Left ventricle myocardium inferior (tissue), 1 donor: Measurements from ENCODE around the gene SMAD7. TPM values are rescaled to one million over a fixed set of nuclear protein-coding genes. Genes with fewer than 3 reads are reported as not detected.

ENCODE experiments used
- DNase-seq: peaks from one replicate; pipeline ENCODE4 v3.0.0-alpha.2; 2020
- H3K27ac ChIP-seq: fragments of 200-600 bp; replicated peaks from 2 replicates; pipeline ENCODE4 v1.8.0; 2021
- H3K27me3 ChIP-seq: fragments of 200-600 bp; 2 replicates; pipeline ENCODE4 v1.8.0; 2021; ENCODE audit warnings: low read depth
- H3K36me3 ChIP-seq: fragments of 200-600 bp; 2 replicates; pipeline ENCODE4 v1.8.0; 2021
- H3K4me1 ChIP-seq: fragments of 200-600 bp; 2 replicates; pipeline ENCODE4 v1.8.0; 2021
- H3K4me3 ChIP-seq: fragments of 200-600 bp; 2 replicates; pipeline ENCODE4 v1.8.0; 2021; ENCODE audit warnings: mild to moderate bottlenecking, moderate library complexity
- H3K9me3 ChIP-seq: fragments of 200-600 bp; replicated peaks from 2 replicates; pipeline ENCODE4 v1.8.0; 2021
- intact Hi-C: fragments of 100-400 bp; cut with micrococcal nuclease; formaldehyde crosslinking; loops from one replicate; pipeline ENCODE4 v1.11.0; 2022
- total RNA-seq: library from RNA; stranded (reverse); fragmentation: NEBNext Ultra II Directional; extraction: Animal tissue kit (Norgen Biotek cat#: 25700); gene quantifications from one replicate; pipeline ENCODE4 v1.2.1, GENCODE V29; 2021
- TF ChIP-seq, protein P1 (sequence below): fragments of 200-600 bp; IDR thresholded peaks from 2 replicates; pipeline ENCODE4 v1.8.0; 2021; ENCODE audit warnings: antibody characterized with exemption, mild to moderate bottlenecking, borderline replicate concordance
- donor health status: DM: no; HTN: yes; CAD: no; lungs with severe emphysema.

The SMAD7 gene
- total RNA-seq, 1 donor from 2014 or later, result 19.3 TPM

DNA sequence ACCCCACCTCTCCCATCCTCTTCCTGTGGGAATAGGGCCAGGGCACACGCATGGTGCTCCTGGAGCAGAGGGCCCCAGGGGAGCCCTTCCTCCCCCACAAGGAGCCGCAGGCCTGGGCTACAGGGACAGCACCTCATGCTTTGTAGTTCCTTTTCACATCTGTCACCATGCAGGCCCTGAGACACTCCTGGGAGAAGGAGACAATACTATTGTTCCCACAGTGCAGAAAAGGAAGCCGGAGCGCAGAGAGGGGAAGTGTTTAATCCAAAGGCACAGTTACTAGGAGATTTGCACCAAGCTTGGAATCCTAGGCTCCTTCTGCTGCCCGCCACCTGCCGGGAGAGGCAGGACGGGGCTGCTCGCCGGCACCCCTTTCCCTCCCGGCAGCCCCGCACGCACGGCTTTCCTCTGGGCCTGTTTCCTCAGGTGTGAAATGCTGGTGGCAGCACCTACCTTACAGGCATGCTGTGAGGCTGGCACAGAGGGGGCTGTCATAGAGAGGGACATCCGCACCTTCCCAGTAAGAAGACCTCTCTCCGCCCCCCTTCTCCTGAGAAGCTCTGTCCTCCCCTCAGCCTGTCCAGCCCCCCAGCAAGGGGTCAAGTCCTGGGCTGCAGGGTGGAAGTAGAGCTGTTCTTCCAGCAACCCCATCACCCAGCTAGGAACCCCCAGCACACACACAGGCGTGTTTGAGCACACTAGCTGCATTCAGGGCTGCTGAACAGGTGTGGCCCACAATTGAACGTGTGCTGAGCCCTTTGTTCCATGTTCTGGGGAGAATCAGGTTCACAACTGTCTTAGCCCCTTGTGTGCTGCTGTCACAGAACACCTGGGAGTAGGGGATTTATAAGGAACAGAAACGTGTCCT, 62.6 kb downstream of the SMAD7 start:
- Histone ChIP-seq H3K27me3 (no peaks in the 10 kb centered on the region), H3K36me3 (no peaks in the 10 kb centered on the region), H3K4me3 (no peak overlapping the region), H3K9me3 (no peaks in the 10 kb centered on the region), H3K27ac (peak overlapping the region; percentile 43), H3K4me1 (peaks cover 28% of the 10 kb centered on the region)
- intact Hi-C loops, result no loop called here
- no peak for DNase-seq
- TF ChIP-seq, protein P1, sequence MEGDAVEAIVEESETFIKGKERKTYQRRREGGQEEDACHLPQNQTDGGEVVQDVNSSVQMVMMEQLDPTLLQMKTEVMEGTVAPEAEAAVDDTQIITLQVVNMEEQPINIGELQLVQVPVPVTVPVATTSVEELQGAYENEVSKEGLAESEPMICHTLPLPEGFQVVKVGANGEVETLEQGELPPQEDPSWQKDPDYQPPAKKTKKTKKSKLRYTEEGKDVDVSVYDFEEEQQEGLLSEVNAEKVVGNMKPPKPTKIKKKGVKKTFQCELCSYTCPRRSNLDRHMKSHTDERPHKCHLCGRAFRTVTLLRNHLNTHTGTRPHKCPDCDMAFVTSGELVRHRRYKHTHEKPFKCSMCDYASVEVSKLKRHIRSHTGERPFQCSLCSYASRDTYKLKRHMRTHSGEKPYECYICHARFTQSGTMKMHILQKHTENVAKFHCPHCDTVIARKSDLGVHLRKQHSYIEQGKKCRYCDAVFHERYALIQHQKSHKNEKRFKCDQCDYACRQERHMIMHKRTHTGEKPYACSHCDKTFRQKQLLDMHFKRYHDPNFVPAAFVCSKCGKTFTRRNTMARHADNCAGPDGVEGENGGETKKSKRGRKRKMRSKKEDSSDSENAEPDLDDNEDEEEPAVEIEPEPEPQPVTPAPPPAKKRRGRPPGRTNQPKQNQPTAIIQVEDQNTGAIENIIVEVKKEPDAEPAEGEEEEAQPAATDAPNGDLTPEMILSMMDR, result peak; percentile 45

DNA sequence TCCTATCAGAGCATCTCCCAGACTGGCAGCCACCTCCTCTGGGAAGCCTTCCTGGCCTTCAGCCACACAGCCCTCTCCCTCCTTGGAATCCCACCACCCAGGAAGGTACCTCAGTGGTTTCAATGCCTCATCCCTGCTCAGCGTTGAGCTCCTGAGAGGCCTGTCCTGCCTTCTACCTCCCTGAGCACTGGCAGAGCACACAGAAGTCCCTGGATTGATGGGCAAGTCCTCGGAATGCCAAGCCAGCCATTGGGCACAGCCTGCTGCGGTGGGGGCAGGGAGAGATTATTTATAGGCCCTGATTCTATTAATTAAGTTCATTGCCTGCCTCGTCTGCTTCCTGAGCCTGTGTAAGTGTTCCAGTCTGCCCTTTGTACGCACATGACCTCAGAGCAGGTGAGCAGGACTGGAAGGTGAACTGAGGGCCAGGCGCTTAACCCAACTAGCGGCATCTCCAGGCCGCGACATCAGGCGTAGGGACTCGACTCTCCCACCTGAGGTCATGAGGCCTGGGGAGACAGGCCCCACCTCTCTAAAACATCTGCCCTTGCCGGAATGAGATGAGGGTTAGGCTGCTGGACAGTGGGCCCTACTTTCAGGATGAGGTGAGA, 63.4 kb downstream of the SMAD7 start:
- no peaks in the 10 kb centered on the region for H3K9me3 ChIP-seq
- intact Hi-C loops, result no loop called here
- peaks cover 28% of the 10 kb centered on the region for H3K4me1 ChIP-seq
- TF ChIP-seq, protein P1, result no peak
- H3K36me3 ChIP-seq, result no peaks in the 10 kb centered on the region
- H3K4me3 ChIP-seq, result no peak overlapping the region
- no peak for DNase-seq
- peak overlapping the region; percentile 43 for H3K27ac ChIP-seq
- H3K27me3 ChIP-seq, result no peaks in the 10 kb centered on the region

DNA sequence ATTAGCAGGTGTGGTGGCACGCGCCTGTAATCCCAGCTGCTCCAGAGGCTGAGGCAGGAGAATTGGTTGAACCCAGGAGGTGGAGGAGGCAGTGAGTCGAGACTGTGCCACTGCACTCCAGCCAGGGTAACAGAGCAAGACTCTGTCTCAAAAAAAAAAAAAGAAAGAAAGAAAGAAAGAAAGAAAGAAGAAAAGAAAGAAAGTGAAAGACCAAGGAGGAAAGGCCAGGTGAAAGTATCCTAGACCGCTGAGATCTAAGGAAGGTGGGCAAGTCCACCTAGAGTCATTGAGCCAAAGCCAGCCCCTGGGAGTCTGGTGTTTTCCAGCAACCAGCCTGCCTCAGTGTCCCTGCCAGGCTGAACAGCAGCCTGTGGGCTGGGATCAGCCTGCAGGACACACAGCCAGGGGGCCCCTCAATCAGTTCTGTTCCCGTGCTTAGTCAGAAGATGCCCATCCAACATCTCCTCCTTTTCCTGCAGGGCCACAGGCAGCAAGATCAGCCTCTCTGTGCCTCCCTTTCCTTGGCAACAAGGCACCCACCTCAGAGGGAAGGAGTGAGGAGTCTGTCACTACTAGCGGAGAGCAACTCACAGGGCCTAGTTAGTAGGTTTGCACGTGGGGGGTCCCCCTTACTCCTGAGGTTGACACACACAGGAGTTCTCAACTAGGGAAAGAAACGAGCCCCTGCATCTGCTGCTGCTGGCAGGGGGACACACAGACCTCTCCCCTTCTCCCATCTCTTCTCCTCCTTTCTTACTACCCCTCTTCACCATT, 64.1 kb downstream of the SMAD7 start:
- Histone ChIP-seq H3K27me3 (no peaks in the 10 kb centered on the region), H3K4me3 (no peak overlapping the region), H3K4me1 (peaks cover 28% of the 10 kb centered on the region), H3K36me3 (no peaks in the 10 kb centered on the region), H3K27ac (no peak overlapping the region), H3K9me3 (no peaks in the 10 kb centered on the region)
- no peak for DNase-seq
- TF ChIP-seq, protein P1, result no peak
- intact Hi-C loops, result no loop called here

DNA sequence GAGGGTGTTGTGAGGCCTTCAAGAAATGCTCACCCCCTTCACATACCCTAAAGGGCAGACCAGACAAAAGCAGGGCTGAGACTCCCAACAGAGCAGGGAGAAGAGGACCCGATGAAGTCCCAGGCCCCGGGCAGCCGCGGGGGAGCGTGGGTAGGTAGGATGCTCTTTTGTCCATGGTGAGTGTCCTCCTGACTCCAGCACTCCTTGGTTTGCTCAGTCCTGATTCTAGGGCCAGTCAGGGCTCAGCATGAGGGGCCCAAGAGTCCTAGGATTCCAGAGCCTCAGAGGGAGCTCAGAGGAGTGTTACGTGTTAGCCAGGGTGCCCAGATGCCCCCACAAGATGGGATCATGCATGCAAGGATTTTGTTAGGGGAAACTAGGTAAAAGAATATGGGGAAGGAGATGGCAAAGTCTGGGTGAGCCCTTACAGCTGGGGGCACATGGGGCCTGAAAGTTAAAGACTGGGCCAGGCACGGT, 64.8 kb downstream of the SMAD7 start:
- H3K4me1 ChIP-seq, result peaks cover 28% of the 10 kb centered on the region
- intact Hi-C loops, result no loop called here
- DNase-seq, result no peak
- TF ChIP-seq, protein P1, result no peak
- no peaks in the 10 kb centered on the region for H3K9me3 ChIP-seq
- H3K27ac ChIP-seq, result no peak overlapping the region
- no peaks in the 10 kb centered on the region for H3K36me3 ChIP-seq
- no peaks in the 10 kb centered on the region for H3K27me3 ChIP-seq
- H3K4me3 ChIP-seq, result no peak overlapping the region

DNA sequence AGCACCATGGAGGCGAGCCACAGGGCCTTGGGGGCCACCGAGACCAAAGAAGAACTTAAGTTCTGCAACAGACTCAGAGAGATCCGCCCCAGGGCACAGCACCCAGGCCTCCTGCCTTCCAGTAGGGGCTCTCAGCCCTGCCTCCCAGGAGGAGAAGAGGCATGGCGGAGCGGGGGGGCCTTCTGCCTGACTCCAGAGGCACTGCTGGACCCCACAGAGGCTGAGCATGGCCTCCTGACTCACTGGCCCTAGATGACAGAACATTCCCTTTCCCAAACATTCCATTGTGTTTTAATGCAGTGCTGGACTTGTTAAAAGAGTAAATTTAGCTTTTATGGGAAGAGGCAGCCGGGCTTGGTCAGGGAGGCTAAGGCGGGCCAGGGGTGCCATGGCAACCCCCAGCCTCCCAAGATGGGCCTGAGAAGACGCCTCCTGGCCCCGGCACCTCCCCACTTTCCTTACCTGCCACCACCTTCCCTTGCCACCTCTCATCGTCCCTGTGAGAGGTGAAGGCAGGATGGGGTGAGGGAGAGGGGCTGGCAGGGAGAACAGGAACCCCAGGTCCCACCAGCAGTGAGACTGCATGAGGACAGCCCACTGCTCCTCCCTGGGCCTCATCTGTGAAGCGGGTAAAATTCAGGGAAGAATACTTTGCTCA, 65.4 kb downstream of the SMAD7 start:
- intact Hi-C loops, result no loop called here
- TF ChIP-seq, protein P1, result no peak
- Histone ChIP-seq H3K9me3 (no peaks in the 10 kb centered on the region), H3K4me3 (no peak overlapping the region), H3K4me1 (peaks cover 28% of the 10 kb centered on the region), H3K27ac (no peak overlapping the region), H3K36me3 (no peaks in the 10 kb centered on the region), H3K27me3 (no peaks in the 10 kb centered on the region)
- no peak for DNase-seq
